ENCODE results near the gene ACSS1.

- no peak for TF ChIP-seq CTCF (conservative IDR thresholded peaks at IDR 0.05)
- no peak for TF ChIP-seq ZFX (IDR thresholded peaks at IDR 0.05)
Observed at GRCh38 chr20:24966317-24967012, 91.5 kb downstream of the ACSS1 start.
